Fibroblast of pulmonary artery (primary cell): ENCODE results near the gene PPM1F.
"Not testable (repeated sequence)": the region's sequence is repeated elsewhere in the genome, so short reads cannot be mapped to it uniquely, and the experiment has no call there.

ENCODE experiments used
- DNase-seq: peaks from one replicate; pipeline ENCODE4 v3.0.0-alpha.2; 2010; ENCODE audit warnings: low read depth
- H3K4me3 ChIP-seq: replicated peaks from 2 replicates; pipeline ENCODE4 v1.5.1; 2011; ENCODE audit warnings: low read depth, mild to moderate bottlenecking, control low read depth, low read length, moderate library complexity
- TF ChIP-seq, protein P1 (sequence below): IDR thresholded peaks from 2 replicates; pipeline ENCODE4 v1.5.1; 2011; ENCODE audit warnings: mild to moderate bottlenecking, control low read depth, low read length, inconsistent platforms; ENCODE audit errors: missing control alignments

PPM1F gene

DNA sequence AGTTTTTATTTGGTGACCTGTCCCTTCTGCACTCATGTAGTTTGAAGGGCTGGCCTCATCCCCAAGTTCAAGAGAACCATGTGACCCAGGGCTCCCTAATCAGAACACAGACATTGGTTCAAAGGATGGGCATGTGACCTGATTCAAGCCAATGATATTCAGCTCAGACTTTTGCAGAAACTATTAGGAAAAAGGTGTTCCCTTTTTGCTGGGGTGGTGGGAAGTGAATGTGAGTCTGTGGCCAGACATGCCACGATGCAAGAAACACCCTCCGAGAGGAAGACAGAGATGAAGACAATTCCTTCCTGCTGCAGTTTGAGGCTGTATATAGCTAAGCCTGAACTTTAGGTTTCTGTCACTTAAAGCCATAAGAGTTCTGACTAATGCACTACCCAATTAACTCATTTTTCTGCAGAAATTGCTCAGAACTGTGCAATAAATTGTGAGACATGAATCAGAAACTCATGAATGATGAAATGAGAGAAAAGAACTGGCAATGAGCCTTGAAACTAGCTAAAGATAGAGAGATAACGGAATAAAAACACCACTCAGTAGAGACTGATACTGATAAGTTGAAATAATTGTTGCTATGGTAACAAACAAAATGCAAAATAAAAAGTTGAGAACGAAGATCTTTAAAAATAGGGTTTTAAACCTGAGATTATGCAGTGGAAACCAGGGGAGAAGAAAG is 76.0 kb downstream of the PPM1F start:
- no peak overlapping the region for H3K4me3 ChIP-seq
- DNase-seq, result peak; percentile 75
- TF ChIP-seq, protein P1, sequence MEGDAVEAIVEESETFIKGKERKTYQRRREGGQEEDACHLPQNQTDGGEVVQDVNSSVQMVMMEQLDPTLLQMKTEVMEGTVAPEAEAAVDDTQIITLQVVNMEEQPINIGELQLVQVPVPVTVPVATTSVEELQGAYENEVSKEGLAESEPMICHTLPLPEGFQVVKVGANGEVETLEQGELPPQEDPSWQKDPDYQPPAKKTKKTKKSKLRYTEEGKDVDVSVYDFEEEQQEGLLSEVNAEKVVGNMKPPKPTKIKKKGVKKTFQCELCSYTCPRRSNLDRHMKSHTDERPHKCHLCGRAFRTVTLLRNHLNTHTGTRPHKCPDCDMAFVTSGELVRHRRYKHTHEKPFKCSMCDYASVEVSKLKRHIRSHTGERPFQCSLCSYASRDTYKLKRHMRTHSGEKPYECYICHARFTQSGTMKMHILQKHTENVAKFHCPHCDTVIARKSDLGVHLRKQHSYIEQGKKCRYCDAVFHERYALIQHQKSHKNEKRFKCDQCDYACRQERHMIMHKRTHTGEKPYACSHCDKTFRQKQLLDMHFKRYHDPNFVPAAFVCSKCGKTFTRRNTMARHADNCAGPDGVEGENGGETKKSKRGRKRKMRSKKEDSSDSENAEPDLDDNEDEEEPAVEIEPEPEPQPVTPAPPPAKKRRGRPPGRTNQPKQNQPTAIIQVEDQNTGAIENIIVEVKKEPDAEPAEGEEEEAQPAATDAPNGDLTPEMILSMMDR, result no peak

DNA sequence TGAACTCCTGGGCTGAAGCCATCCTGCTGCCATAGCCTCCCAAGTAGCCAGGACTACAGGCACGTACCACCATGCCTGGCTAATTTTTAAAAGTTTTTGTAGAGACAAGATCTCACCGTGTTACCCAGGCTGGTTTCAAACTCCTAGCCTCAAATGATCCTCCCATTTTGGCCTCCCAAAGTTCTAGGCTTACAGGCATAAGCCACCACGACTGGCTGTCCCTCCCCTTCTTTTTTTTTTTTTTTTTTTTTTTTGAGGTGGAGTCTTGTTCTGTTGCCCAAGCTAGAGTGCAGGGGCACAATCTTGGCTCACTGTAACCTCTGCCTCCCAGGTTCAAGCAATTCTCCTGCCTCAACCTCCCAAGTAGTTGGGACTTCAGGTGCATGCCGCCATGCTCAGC is 77.7 kb downstream of the PPM1F start:
- not testable (repeated sequence) for DNase-seq

DNA sequence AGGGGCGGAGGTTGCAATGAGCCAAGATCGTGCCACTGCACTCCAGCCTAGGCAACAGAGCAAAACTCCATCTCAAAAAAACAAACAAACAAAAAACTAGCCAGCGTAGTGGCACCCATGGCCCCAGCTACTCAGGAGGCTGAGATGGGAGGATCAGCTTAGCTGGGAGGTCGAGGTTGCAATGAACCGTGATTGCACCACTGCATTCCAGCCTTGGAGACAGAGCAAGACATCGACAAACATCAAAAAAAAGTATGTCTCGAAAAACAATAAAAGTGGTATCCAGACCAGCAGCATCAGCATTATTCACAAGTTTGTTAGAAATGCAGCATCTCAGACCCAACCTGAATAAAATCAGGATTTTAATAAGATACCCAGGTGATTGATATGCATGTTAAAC is 79.0 kb downstream of the PPM1F start:
- no peak overlapping the region for H3K4me3 ChIP-seq
- DNase-seq, result no peak
- TF ChIP-seq, protein P1, result no peak

More for the DNA sequence above, 77.7 kb downstream of the PPM1F start:
- not testable (repeated sequence) for H3K4me3 ChIP-seq

DNA sequence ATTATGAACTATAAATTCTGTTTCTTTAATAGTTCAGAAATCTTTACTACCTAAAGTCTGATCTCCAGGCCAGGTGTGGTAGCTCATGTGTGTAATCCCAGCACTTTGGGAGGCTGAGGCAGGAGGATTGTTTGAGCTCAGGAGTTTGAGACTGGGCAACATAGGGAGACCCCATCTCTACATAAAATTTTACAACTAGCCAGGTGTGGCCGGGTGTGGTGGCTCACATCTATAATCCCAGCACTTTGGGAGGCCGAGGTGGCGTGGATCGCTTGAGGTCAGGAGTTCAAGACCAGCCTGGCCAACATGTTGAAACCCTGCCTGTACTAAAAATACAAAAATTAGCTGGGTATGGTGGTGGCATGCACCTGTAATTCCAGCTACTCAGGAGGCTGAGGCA is 79.9 kb downstream of the PPM1F start:
- DNase-seq, H3K4me3 ChIP-seq: not testable (repeated sequence)
